Activated gamma-delta T cell (primary cell): ENCODE results near the gene SLC6A17.

Source experiments
- DNase-seq: peaks from one replicate; lab custom pipeline; 2025; lab: John Stamatoyannopoulos, UW

The SLC6A17 gene

GRCh38 chr1:110240476-110241210, 90.3 kb downstream of the SLC6A17 start:
- DNase-seq, result no peak

- no peak for DNase-seq
Measured at GRCh38 chr1:110241516-110241915, 91.2 kb downstream of the SLC6A17 start.

DNA sequence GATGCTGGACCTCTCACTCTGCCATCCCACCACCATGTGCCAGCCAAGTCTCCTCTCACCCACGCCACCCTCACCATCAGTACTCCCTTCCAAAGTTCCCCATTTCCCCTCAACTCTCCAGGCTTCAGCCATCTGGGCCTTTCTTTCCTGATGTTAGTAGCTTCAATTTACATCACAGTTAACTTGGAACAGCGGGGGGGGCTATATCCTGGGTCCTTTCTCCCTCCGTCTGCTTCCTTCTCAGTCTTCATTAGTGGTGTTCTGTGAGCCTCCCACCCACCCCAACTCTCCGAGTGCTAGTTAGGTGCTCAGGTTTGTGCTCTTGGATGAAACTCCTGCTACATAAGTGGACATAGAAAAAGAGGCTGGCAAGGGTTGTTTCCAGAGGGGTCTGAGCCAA, 91.8 kb downstream of the SLC6A17 start:
- DNase-seq, result no peak

GRCh38 chr1:110242731-110243130, 92.4 kb downstream of the SLC6A17 start:
- no peak for DNase-seq

GRCh38 chr1:110243146-110243545, 92.9 kb downstream of the SLC6A17 start:
- DNase-seq, result no peak

- no peak for DNase-seq
Measured at GRCh38 chr1:110243574-110243973, 93.3 kb downstream of the SLC6A17 start.

- no peak for DNase-seq
Measured at GRCh38 chr1:110245876-110246620, 95.8 kb downstream of the SLC6A17 start.

DNA sequence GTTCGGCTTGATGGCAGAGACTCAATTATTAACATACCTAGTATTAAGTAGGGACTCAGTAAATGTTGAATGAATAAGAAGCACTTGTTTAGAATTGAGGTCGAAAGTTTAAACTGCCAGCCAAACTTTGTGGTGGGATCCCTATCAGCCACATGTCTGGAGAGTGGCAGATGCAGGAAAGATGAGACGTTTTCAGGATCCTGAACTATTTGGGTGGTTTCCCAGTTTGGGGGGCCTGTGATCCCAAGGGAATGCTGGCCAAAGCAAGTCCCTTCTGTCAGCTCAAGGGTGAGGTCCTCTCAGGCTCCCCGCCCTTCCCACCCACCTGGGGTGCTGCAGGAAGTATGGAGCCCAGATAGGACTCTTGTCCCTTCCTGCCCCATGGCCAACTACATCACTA, 98.5 kb downstream of the SLC6A17 start:
- DNase-seq, result no peak

GRCh38 chr1:110249256-110249655, 99.0 kb downstream of the SLC6A17 start:
- DNase-seq, result no peak

DNA sequence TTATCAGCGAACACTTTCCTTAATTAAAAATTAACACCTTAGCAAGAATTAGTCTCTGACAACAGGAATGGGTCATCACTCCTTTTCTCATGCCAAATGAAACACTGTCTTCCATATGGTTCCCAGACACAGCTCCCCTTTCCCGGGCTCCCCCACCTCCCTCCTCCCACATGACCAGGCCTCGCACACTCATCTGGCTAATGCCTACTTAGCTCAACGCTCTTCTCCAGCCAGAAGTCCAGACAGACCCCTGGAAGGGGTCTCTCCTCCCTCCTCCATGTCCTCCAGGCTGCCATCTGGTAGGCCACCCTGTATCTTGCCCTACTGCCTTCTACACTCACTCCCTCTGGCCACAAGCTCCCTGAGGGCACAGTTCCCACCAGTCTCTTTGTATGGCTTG, 99.7 kb downstream of the SLC6A17 start:
- DNase-seq, result no peak

GRCh38 chr1:110250749-110251148, 100.5 kb downstream of the SLC6A17 start:
- DNase-seq, result no peak
